ENCODE results near the gene TAP1. TPM values are rescaled to one million over a fixed set of nuclear protein-coding genes. Genes with fewer than 3 reads are reported as not detected.

TAP1 gene
- total and polyA plus RNA-seq, 10 of the 15 experiments (the other 5 are each of a cell fraction or from before 2014, with no cell fraction given): 33.4 to 249 (median 169) TPM

GRCh38 chr6:32844839-32845383, 8.6 kb downstream of the TAP1 start:
- ChIA-PET CTCF (interaction anchor here (0.6 to 10.7 kb wide), 13 partner anchors 12 to 1287 kb away, joined by 3 to 311 read pairs (median 4); partner anchors contain the start of genes HLA-DMA, PSMB9 and TAP1), SMC1A (ENCODE audit: uncharacterized antibody, unreplicated experiment) (interaction anchor here (0.6 to 3.9 kb wide), 11 partner anchors 9 to 140 kb away, joined by 3 to 69 read pairs (median 5); partner anchors contain the start of genes HLA-DMA, PSMB9 and TAP1), POLR2A (interaction anchor here (0.5 to 10.5 kb wide), 23 partner anchors 9 to 649 kb away, joined by 3 to 357 read pairs (median 5); partner anchors contain the start of genes BRD2, HLA-DMA, HLA-DMB and HLA-DPA1), RAD21 (ENCODE audit: unreplicated experiment) (interaction anchor here (0.9 to 10.5 kb wide), 11 partner anchors 12 to 283 kb away, joined by 3 to 269 read pairs (median 3); partner anchors contain the start of genes BRD2, HLA-DMA, PSMB9 and TAP1)
- H3K27me3 ChIP-seq (replicated peaks in 1 of 2; ENCODE audit: control insufficient read depth in 2 of 2, insufficient read depth in 2 of 2, low read length in 1 of 2): no peaks in the 10 kb centered on the region
- H3K4me2 ChIP-seq (ENCODE audit: control insufficient read depth, insufficient read depth): peak overlapping the region; percentile 99
- FAIRE-seq (no peak), ATAC-seq (no peak), DNase-seq (ENCODE audit: low read depth, low spot score) (no peak)
- H3K4me3 ChIP-seq: peak overlapping the region; percentile 96
- H3K4me1 ChIP-seq (ENCODE audit: control insufficient read depth, insufficient read depth, low read length): peaks cover 63% of the 10 kb centered on the region
- BruUV-seq (replicated peaks): TSS peak; percentile 89
- no peaks in the 10 kb centered on the region; the same call in 1 of the 2 replicates for H4K20me1 ChIP-seq (ENCODE audit: control insufficient read depth, insufficient read depth)
- in situ Hi-C loops (cut with MboI): no loop called here
- peaks cover 79% of the 10 kb centered on the region for H3K79me2 ChIP-seq (ENCODE audit: control insufficient read depth, insufficient read depth, low read length)
- peak overlapping the region; percentile 99 for H3K9ac ChIP-seq (ENCODE audit: control insufficient read depth, insufficient read depth, low read length)
- H3K36me3 ChIP-seq (ENCODE audit: control insufficient read depth in 2 of 2, insufficient read depth in 2 of 2, low read length in 1 of 2): peaks cover 8 to 54% of the 10 kb centered on the region in 2 experiments
- no peaks in the 10 kb centered on the region for H3K9me3 ChIP-seq (replicated peaks; ENCODE audit: control insufficient read depth, insufficient read depth, low read length)
- no peak overlapping the region for H2AFZ ChIP-seq (ENCODE audit: control insufficient read depth, low read depth, low read length)
- peak overlapping the region; percentile 96 for H3K27ac ChIP-seq (ENCODE audit: control insufficient read depth, insufficient read depth)
- intact Hi-C loops (cut with micrococcal nuclease; ENCODE audit: unreplicated experiment): loop anchor here (1.0 to 5.0 kb wide), 2 partner anchors 8 to 127 kb away; partner anchors contain the start of gene TAP1
- WGBS (ENCODE audit: insufficient coverage, insufficient replicate concordance, low lambda C conversion rate, missing lambda C conversion rate): 2% methylated on average over 19 of the region's 19 CpGs
- TF ChIP-seq BCL11A (IDR thresholded peaks at IDR 0.05; ENCODE audit: low read depth, low read length) (no peak), TCF12 (IDR thresholded peaks at IDR 0.05; ENCODE audit: low read depth, low read length) (peak; percentile 86), HCFC1 (IDR thresholded peaks at IDR 0.05; ENCODE audit: low read length) (no peak), HSF1 (IDR thresholded peaks at IDR 0.05; ENCODE audit: low read depth, low read length) (0 out of 2 replicates have a peak, but pooled peaks have one; percentile 22), MYB (IDR thresholded peaks at IDR 0.05; ENCODE audit: borderline replicate concordance, low read depth, low read length) (no peak), BMI1 (IDR thresholded peaks at IDR 0.05; ENCODE audit: borderline replicate concordance) (peak; percentile 45; the same call in 1 of the 2 replicates), ZSCAN29 (IDR thresholded peaks at IDR 0.05) (no peak), ZNF687 (IDR thresholded peaks at IDR 0.05) (0 out of 2 replicates have a peak, but pooled peaks have one; percentile 9), ATF2 (IDR thresholded peaks at IDR 0.05; ENCODE audit: low read length) (no peak), POU2F2 (IDR thresholded peaks at IDR 0.05; ENCODE audit: borderline replicate concordance, low read depth, low read length) (no peak), NR2F1 (conservative IDR thresholded peaks at IDR 0.05) (no peak), ZBTB40 (IDR thresholded peaks at IDR 0.05; ENCODE audit: borderline replicate concordance) (no peak)
